Heart left ventricle (tissue), 13 donors: ENCODE measurements around the gene ARHGAP29.

ENCODE experiments used
- CTCF ChIP-seq, 12 donors: fragments of 200-600 bp; sonication (generic) in 4 of 12; IDR thresholded peaks; one replicate each; pipeline versions ENCODE4 v1.5.0 to v1.8.0; 2018 to 2022; ENCODE audit warnings: antibody characterized with exemption in 12 of 12, mild to moderate bottlenecking in 5 of 12
- POLR2A ChIP-seq, 2 donors: fragments of 450-650 bp; IDR thresholded peaks; one replicate each; pipeline ENCODE4 v1.6.1; 2017; ENCODE audit warnings: antibody characterized with exemption in 2 of 2, mild to moderate bottlenecking in 2 of 2, moderate library complexity in 2 of 2
- donor health status: ischemic (EF 13 %, LVEDD 7.1; RV severe dilation, severe dysfunction).
- donor health status: DM: no; HTN: yes; CAD: no.
- donor health status: DM: no; HTN: no; CAD: no.
- donor health status: ischemic (EF 25% LVEDD 6.9; RV normal size, moderate dysfunction).
- donor health status: ischemic (EF 25% LVEDD 5.7; RV mildly dilated, moderate dysfunction).
- donor health status: ischemic (EF 35%, LVEDD 5.7; RV mildly dilated, moderate dysfunction).
- donor health status: nonischemic (EF 11% LVEDD 7.7; RV severe dilation, severe dysfunction).
- donor health status: DM: yes; HTN: yes; CAD: no.
- donor health status: PGD.
- donor health status: ischemic (EF 29% LVEDD 5.4; RV normal size, mild dysfunction).
- donor health status: nonischemic (EF 23%, LVEDD 6.1; RV moderate dilation, normal function).

GRCh38 chr1:94130851-94131595 is 106.4 kb downstream of the ARHGAP29 start:
- no peak for TF ChIP-seq CTCF (IDR thresholded peaks at IDR 0.05)
- no peak for TF ChIP-seq POLR2A (IDR thresholded peaks at IDR 0.05)
